Lung (tissue), 12 donors: ENCODE data around the gene CMTR1. TPM values are rescaled to one million over a fixed set of nuclear protein-coding genes. Genes with fewer than 3 reads are reported as not detected.

ENCODE experiments used
- ATAC-seq: fragments of 200-7000 bp; cut with Tn5 transposase; one replicate; pipeline ENCODE4 v1.9.1; 2020; ENCODE audit warnings: moderate number of reproducible peaks; ENCODE audit not compliant: insufficient read depth, low FRiP score
- DNase-seq, 3 donors: peaks; one replicate each; pipeline ENCODE4 v3.0.0-alpha.2; 2013 to 2017
- H3K27ac ChIP-seq, 2 donors: one replicate each; pipeline ENCODE4 v1.5.1; 2013; ENCODE audit warnings: mild to moderate bottlenecking in 2 of 2, moderate library complexity in 2 of 2, control low read depth in 1 of 2, inconsistent platforms in 1 of 2, low read depth in 1 of 2, low read length in 1 of 2
- H3K27me3 ChIP-seq, 3 donors: one replicate each; pipeline ENCODE4 v1.5.1; 2013; ENCODE audit warnings: low read length in 2 of 3; ENCODE audit not compliant: control insufficient read depth in 3 of 3, insufficient read depth in 3 of 3
- H3K36me3 ChIP-seq, 4 donors: one replicate each; pipeline ENCODE4 v1.5.1; 2013; ENCODE audit warnings: low read length in 4 of 4, mild to moderate bottlenecking in 1 of 4, moderate library complexity in 1 of 4; ENCODE audit not compliant: control insufficient read depth in 4 of 4, insufficient read depth in 4 of 4
- H3K4me1 ChIP-seq, 5 donors: one replicate each; pipeline ENCODE4 v1.5.1; 2013; ENCODE audit warnings: low read length in 5 of 5, mild to moderate bottlenecking in 2 of 5, moderate library complexity in 1 of 5; ENCODE audit not compliant: control insufficient read depth in 5 of 5, insufficient read depth in 5 of 5
- H3K4me3 ChIP-seq: one replicate; pipeline ENCODE4 v1.5.1; 2013; ENCODE audit warnings: mild to moderate bottlenecking, control low read depth, moderate library complexity
- H3K9ac ChIP-seq, 2 donors: one replicate each; pipeline ENCODE4 v1.5.1; 2013; ENCODE audit warnings: low read length in 2 of 2, control low read depth in 1 of 2; ENCODE audit not compliant: insufficient read depth in 1 of 2
- H3K9me3 ChIP-seq, 4 donors: one replicate each; pipeline ENCODE4 v1.5.1; 2013; ENCODE audit warnings: low read length in 3 of 4, mild to moderate bottlenecking in 1 of 4, moderate library complexity in 1 of 4; ENCODE audit not compliant: control insufficient read depth in 4 of 4, insufficient read depth in 3 of 4
- CTCF ChIP-seq: IDR thresholded peaks from 2 replicates; pipeline ENCODE4 v1.5.1; 2012; ENCODE audit warnings: mild to moderate bottlenecking; ENCODE audit errors: control extremely low read depth, extremely low read depth
- WGBS, 2 donors: extraction: QIAGEN DNeasy Blood & Tissue Kit; methylation state at CpG; one replicate each; pipeline ENCODE4 v1.1.7; 2013; 5-methylcytosine and 5-hydroxymethylcytosine counted together
- polyA plus RNA-seq, 2 donors: library from polyadenylated mRNA; stranded (reverse); fragments of 200-250 nt; gene quantifications; one replicate each; pipeline ENCODE4 v1.2.1, GENCODE V29; 2013
- total RNA-seq, 2 donors: library from RNA; depleted of rRNA in 1 of 2; stranded (reverse); fragments of >200 nt in 1 of 2; gene quantifications; one replicate each; pipeline ENCODE4 v1.2.1, GENCODE V29; 2014 to 2021
- donor health status: control.
- donor health status: control.
- donor health status: Bipolar disorder and iron deficiency.
- donor health status: healthy.
- donor health status: DM: yes; HTN: yes; CAD: no.

CMTR1 gene
- total and polyA plus RNA-seq, 4 donors = 18.8 to 39.3 (median 26.6) TPM

- Histone ChIP-seq H3K4me3 (no peak overlapping the region), H3K9ac (no peak overlapping the region), H3K4me1 (peaks cover 0 to 3% (median 0%) of the 10 kb centered on the region in 5 donors), H3K36me3 (peaks cover 0 to 75% (median 39%) of the 10 kb centered on the region in 4 donors), H3K27ac (no peak overlapping the region), H3K9me3 (no peaks in the 10 kb centered on the region), H3K27me3 (no peaks in the 10 kb centered on the region)
- 88 to 97% methylated on average over 6 of the region's 6 CpGs for WGBS, 2 donors
- no peak for DNase-seq
- ATAC-seq = no peak
- TF ChIP-seq CTCF = no peak
These were observed 46.3 kb downstream of the CMTR1 start for GRCh38 chr6:37479266-37479854.

GRCh38 chr6:37480118-37480736, 47.2 kb downstream of the CMTR1 start:
- Histone ChIP-seq H3K4me1 (peaks cover 0 to 4% (median 0%) of the 10 kb centered on the region in 5 donors), H3K9ac (no peak overlapping the region), H3K27ac (no peak overlapping the region), H3K27me3 (no peaks in the 10 kb centered on the region), H3K36me3 (peaks cover 0 to 69% (median 31%) of the 10 kb centered on the region in 4 donors), H3K9me3 (no peaks in the 10 kb centered on the region), H3K4me3 (no peak overlapping the region)
- ATAC-seq = no peak
- no peak for TF ChIP-seq CTCF
- WGBS, 2 donors = 88 to 90% methylated on average over 1 of the region's 1 CpG
- DNase-seq = no peak

- H3K4me1 ChIP-seq = peaks cover 0 to 8% (median 0%) of the 10 kb centered on the region in 5 donors
- TF ChIP-seq CTCF = no peak
- H3K9ac ChIP-seq = no peak overlapping the region
- ATAC-seq (no peak), DNase-seq (no peak)
- no peak overlapping the region for H3K4me3 ChIP-seq
- no peak overlapping the region for H3K27ac ChIP-seq
- peaks cover 0 to 61% (median 24%) of the 10 kb centered on the region in 4 donors for H3K36me3 ChIP-seq
- H3K9me3 ChIP-seq = no peaks in the 10 kb centered on the region
- 63 to 70% methylated on average over 7 of the region's 7 CpGs for WGBS, 2 donors
- H3K27me3 ChIP-seq = no peaks in the 10 kb centered on the region
These were observed 48.0 kb downstream of the CMTR1 start for GRCh38 chr6:37480951-37481534.
